Ishikawa (cell line): Measurements from ENCODE around the gene SELENOH.

Source experiments
- CEBPB ChIP-seq: IDR thresholded peaks from 2 replicates; pipeline ENCODE4 v1.6.1; 2012
- CREB1 ChIP-seq: IDR thresholded peaks from 2 replicates; pipeline ENCODE4 v1.6.1; 2012; ENCODE audit warnings: low read depth
- EP300 ChIP-seq: IDR thresholded peaks from 2 replicates; pipeline ENCODE4 v1.6.1; 2012; ENCODE audit warnings: borderline replicate concordance
- TAF1 ChIP-seq: IDR thresholded peaks from 2 replicates; pipeline ENCODE4 v1.6.1; 2012; ENCODE audit warnings: low read depth, mild to moderate bottlenecking
- YY1 ChIP-seq: IDR thresholded peaks from 2 replicates; pipeline ENCODE4 v1.6.1; 2012; ENCODE audit warnings: low read depth
- TF ChIP-seq, protein P1 (sequence below): IDR thresholded peaks from 2 replicates; pipeline ENCODE4 v1.6.1; 2012

DNA sequence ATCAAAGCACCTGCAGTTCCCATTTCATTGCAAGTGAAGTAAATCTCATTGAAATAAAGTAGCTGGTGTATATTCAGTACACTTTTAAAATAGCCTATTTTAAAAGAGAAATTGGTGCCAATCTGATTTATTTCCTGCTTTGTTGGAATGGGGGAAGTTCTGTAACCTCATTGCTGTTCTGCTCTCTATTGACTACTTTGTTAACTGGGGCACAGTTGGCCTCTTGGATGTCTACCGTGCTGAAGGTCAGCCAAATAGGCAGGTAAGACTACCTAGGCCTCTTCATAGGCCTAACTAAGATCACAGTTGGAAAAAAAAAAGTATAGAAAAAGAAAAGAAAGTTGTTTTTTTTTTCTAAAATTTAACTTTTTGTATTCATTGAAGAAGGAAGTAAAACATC is 29.5 kb downstream of the SELENOH start:
- TF ChIP-seq CREB1, result no peak
- no peak for TF ChIP-seq EP300
- TF ChIP-seq, protein P1, sequence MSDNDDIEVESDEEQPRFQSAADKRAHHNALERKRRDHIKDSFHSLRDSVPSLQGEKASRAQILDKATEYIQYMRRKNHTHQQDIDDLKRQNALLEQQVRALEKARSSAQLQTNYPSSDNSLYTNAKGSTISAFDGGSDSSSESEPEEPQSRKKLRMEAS, result no peak
- TF ChIP-seq TAF1, result no peak
- TF ChIP-seq CEBPB, result no peak
- TF ChIP-seq YY1, result no peak
